Activated T-cell treated with anti-CD3 and anti-CD28 coated beads, Interleukin-2, amount 50 U/mL, for 72 hours (primary cell): ENCODE measurements around the gene SCN4A. TPM values are rescaled to one million over a fixed set of nuclear protein-coding genes. Genes with fewer than 3 reads are reported as not detected.
A peak's percentile ranks its signal among the peaks of the same experiment; 100 is the strongest.
"Not testable (repeated sequence)": the region's sequence is repeated elsewhere in the genome, so short reads cannot be mapped to it uniquely, and the experiment has no call there.

Source experiments
- ATAC-seq, 2 donors: fragments of 150-1000 bp; cut with Tn5 transposase; replicated peaks in 1 of 2; 2 replicates each; pipeline ENCODE4 v1.10.0; 2021; ENCODE audit warnings: moderate library complexity in 2 of 2, mild to moderate bottlenecking in 1 of 2
- DNase-seq, 2 donors: peaks; one replicate each; pipeline ENCODE4 v3.0.0; 2021 to 2022; ENCODE audit warnings: mixed read lengths in 1 of 2
- H3K27ac Mint-ChIP-seq: one replicate; pipeline ENCODE4 v1.8.0; 2022; ENCODE audit warnings: mild to moderate bottlenecking, moderate library complexity, mixed read lengths
- H3K27me3 Mint-ChIP-seq: one replicate; pipeline ENCODE4 v1.8.0; 2022; ENCODE audit warnings: low read depth, mixed read lengths
- H3K36me3 Mint-ChIP-seq, 2 donors: one replicate each; pipeline ENCODE4 v1.8.0; 2022; ENCODE audit warnings: mixed read lengths in 2 of 2, mild to moderate bottlenecking in 1 of 2; ENCODE audit not compliant: insufficient read depth in 2 of 2
- H3K4me1 Mint-ChIP-seq: one replicate; pipeline ENCODE4 v1.8.0; 2022; ENCODE audit warnings: low read depth, mixed read lengths
- H3K4me3 Mint-ChIP-seq, 2 donors: one replicate each; pipeline ENCODE4 v1.8.0; 2022; ENCODE audit warnings: mild to moderate bottlenecking in 2 of 2, mixed read lengths in 2 of 2, moderate library complexity in 2 of 2
- H3K9me3 Mint-ChIP-seq, 2 donors: one replicate each; pipeline ENCODE4 v1.8.0; 2022; ENCODE audit warnings: mixed read lengths in 2 of 2
- total RNA-seq, 2 donors: library from RNA; stranded (reverse); gene quantifications; one replicate each; pipeline ENCODE4 v1.2.3, GENCODE V29; 2022

The SCN4A gene
- total RNA-seq, 2 donors from 2014 or later: 0.93 to 1.0 TPM

- ATAC-seq, H3K9me3 Mint-ChIP-seq, H3K36me3 Mint-ChIP-seq, DNase-seq, H3K27ac Mint-ChIP-seq, H3K4me3 Mint-ChIP-seq, H3K27me3 Mint-ChIP-seq, H3K4me1 Mint-ChIP-seq: not testable (repeated sequence)
Measured at GRCh38 chr17:63892316-63893037, 80.2 kb downstream of the SCN4A start.

- not testable (repeated sequence) for H3K36me3 Mint-ChIP-seq, H3K4me1 Mint-ChIP-seq, H3K27me3 Mint-ChIP-seq, H3K27ac Mint-ChIP-seq, H3K9me3 Mint-ChIP-seq
- ATAC-seq (peak; percentile 58 to 64), DNase-seq (peak; percentile 23 to 34)
- H3K4me3 Mint-ChIP-seq: peak overlapping the region in 1 of 2 donors; percentile 36
Measured at GRCh38 chr17:63889026-63889848, 83.5 kb downstream of the SCN4A start.

Other genes starting within 250 kb of the SCN4A start
- 10 to 100 TPM; 71.7 to 77.7 TPM for gene STRADA, start 231.1 kb downstream of the SCN4A start, total RNA-seq
- 10 to 100 TPM; 59.5 to 60.3 TPM for gene CCDC47, start 199.3 kb downstream of the SCN4A start, total RNA-seq
- gene DDX42, start 198.7 kb downstream of the SCN4A start, total RNA-seq: 100 to 1,000 TPM; 112 to 114 TPM
- 100 to 1,000 TPM; 144 to 161 TPM for gene PSMC5, start 145.5 kb downstream of the SCN4A start, total RNA-seq
- gene FTSJ3, start 145.3 kb downstream of the SCN4A start, total RNA-seq: 10 to 100 TPM; 36.0 to 42.3 TPM
- gene SMARCD2, start 130.2 kb downstream of the SCN4A start, total RNA-seq: 100 to 1,000 TPM; 103 to 121 TPM
- gene CSH2, start 99.2 kb downstream of the SCN4A start, total RNA-seq: not detected
- gene GH2, start 91.0 kb downstream of the SCN4A start, total RNA-seq: not detected
- gene CSH1, start 76.3 kb downstream of the SCN4A start, total RNA-seq: not detected
- not detected for gene CSHL1, start 61.7 kb downstream of the SCN4A start, total RNA-seq
- not detected for gene GH1, start 54.1 kb downstream of the SCN4A start, total RNA-seq
- 10 to 100 TPM; 24.8 to 31.0 TPM for gene CD79B, start 40.6 kb downstream of the SCN4A start, total RNA-seq
- gene PRR29, start 25.4 kb upstream of the SCN4A start, total RNA-seq: 1 to 10 TPM in 1 of 2 donors, under 1 TPM in 1; 0.96 to 1.1 TPM
- 10 to 100 TPM; 49.9 to 55.7 TPM for gene ICAM2, start 47.7 kb upstream of the SCN4A start, total RNA-seq
- 10 to 100 TPM; 58.1 to 98.3 TPM for gene ERN1, start 157.2 kb upstream of the SCN4A start, total RNA-seq